ENCODE data around the gene ZNF470. TPM values are rescaled to one million over a fixed set of nuclear protein-coding genes. Genes with fewer than 3 reads are reported as not detected.

The ZNF470 gene
- 6.4 and 8.7 TPM in 2 replicates for total RNA-seq (ENCODE audit: low replicate concordance)

DNA sequence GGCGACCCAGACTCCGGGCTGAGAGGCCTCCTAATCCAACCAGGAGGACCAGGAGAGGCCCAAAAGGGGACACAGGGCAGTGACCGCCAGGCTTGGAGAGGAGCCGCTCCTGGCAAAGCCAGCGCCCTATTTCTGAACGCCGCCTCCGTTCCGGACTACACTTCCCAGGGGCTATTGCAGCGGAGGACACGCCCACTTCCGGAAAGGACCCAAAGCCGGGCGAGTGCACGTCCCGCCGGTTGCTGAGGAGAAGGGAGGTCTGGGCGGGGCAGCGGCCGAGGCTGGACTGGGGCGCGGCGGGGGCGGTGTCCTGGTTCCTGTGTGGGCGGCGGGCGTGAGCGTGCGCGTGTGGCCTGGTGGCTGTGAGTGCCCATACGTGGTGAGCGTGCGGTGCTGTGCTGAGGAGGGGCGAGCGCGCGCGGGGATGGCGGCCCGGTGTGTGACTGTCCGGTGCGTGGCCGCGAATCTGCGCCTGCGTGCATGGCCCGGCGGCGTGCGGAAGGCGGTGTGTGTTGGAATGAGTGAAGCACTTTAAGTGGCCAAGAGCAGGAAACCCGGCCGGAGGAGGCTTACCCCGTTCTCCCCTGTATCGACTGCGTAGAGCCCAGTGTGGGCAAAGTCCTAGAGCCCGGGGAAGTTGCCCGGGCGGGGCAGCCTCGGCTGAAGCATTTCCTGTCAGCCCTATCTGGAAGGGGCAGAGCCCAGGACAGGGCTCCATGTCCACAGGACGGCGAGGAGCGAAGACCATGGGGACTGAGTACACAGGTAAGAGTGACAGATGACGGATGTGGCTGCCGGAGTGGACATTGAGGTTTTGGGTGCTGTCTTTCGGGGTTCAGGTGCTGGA is at the start of gene ZNF470:
ZNF470 (plus strand) TSS at position 195 of the 847 bp plus-strand sequence. CDS start 2,844 bp downstream, outside the sequence.
- TF ChIP-seq CTCF (IDR thresholded peaks at IDR 0.05; ENCODE audit: insufficient read depth, low read length): peak; percentile 1
- peak; percentile 89 for DNase-seq (ENCODE audit: low read depth)
- peak within 1 kb of the TSS; percentile 99 for H3K4me3 ChIP-seq (ENCODE audit: low read depth, low read length)

DNA sequence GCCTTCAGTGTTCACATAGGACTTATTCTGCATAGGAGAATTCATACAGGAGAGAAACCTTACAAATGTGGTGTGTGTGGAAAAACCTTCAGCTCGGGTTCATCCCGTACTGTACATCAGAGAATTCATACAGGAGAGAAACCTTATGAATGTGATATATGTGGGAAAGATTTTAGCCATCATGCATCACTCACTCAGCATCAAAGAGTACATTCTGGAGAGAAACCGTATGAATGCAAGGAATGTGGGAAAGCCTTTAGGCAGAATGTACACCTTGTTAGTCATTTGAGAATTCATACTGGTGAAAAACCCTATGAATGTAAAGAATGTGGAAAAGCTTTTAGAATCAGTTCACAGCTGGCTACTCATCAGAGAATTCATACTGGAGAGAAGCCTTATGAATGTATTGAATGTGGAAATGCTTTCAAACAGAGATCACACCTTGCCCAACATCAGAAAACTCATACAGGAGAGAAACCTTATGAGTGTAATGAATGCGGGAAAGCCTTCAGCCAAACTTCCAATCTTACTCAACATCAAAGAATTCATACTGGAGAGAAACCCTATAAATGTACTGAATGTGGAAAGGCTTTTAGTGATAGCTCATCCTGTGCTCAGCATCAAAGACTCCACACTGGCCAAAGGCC is 41.9 kb upstream of the ZNF470 start:
- TF ChIP-seq CTCF (IDR thresholded peaks at IDR 0.05; ENCODE audit: insufficient read depth, low read length): no peak

DNA sequence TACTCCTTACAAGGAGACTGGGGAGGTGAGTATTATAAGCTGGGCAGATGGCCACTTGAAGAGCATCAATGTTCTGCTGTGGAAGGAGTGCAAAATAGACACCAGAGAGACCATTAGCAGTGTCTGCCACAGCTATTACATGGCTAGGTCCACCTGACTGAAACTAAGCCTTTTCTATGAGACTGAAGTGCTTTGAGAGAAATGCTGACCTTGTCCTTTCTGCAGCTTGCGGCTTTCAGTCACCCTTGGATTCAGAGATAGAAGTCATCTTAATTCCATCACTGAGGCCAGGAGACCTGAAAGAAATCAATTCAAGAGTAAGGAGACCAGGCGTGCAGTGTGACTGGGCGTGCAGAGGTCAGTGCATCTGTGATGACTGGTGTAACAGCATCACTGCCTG is 29.8 kb upstream of the ZNF470 start:
- peak overlapping the region; percentile 85 for H3K4me3 ChIP-seq (ENCODE audit: low read depth, low read length)
- DNase-seq (ENCODE audit: low read depth): no peak
- TF ChIP-seq CTCF (IDR thresholded peaks at IDR 0.05; ENCODE audit: insufficient read depth, low read length): no peak

More for the DNA sequence above, 41.9 kb upstream of the ZNF470 start:
- DNase-seq (ENCODE audit: low read depth): no peak
- no peak overlapping the region for H3K4me3 ChIP-seq (ENCODE audit: low read depth, low read length)

GRCh38 chr19:56538254-56538760 is 29.0 kb upstream of the ZNF470 start:
- TF ChIP-seq CTCF (IDR thresholded peaks at IDR 0.05; ENCODE audit: insufficient read depth, low read length): no peak
- peak; percentile 86 for DNase-seq (ENCODE audit: low read depth)

GRCh38 chr19:56538761-56539263 is 28.5 kb upstream of the ZNF470 start, which contains the start of gene ZFP28:
ZFP28 (plus strand) TSS chr19:56538948; CDS start chr19:56539019, 71 bp downstream.
- no peak for TF ChIP-seq CTCF (IDR thresholded peaks at IDR 0.05; ENCODE audit: insufficient read depth, low read length)
- DNase-seq (ENCODE audit: low read depth): no peak
- peak within 1 kb of the TSS; percentile 85 for H3K4me3 ChIP-seq (ENCODE audit: low read depth, low read length)

More at GRCh38 chr19:56538254-56538760, 29.0 kb upstream of the ZNF470 start:
- H3K4me3 ChIP-seq (ENCODE audit: low read depth, low read length): peak overlapping the region; percentile 85

DNA sequence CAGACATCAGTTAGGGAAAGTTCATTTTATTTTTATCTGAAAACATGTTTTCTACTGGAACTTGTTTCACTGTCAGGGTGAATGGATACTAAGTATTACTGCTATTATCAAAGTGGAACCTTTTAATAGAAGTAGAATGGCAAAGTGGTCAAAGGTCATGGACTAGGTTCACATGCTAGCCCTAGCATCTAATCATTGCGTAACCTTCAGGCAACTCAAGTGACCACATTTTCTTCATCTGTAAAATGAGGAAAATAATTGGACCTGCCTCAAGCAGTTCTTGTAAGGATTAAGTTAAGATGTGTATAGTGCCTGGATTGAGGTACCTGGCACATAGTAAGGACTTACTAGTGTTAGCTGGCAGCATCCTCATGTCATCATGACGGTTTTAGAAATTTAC is 23.5 kb upstream of the ZNF470 start:
- H3K4me3 ChIP-seq (ENCODE audit: low read depth, low read length): no peak overlapping the region
- no peak for DNase-seq (ENCODE audit: low read depth)
- no peak for TF ChIP-seq CTCF (IDR thresholded peaks at IDR 0.05; ENCODE audit: insufficient read depth, low read length)
